ENCODE measurements around the gene SLC46A2. TPM values are rescaled to one million over a fixed set of nuclear protein-coding genes. Genes with fewer than 3 reads are reported as not detected.

The SLC46A2 gene
- total and polyA plus RNA-seq, 8 donors: 0.26 to 13.0 (median 1.1) TPM

- H3K36me3 ChIP-seq: peaks cover 0 to 10% of the 10 kb centered on the region in 2 donors
- peaks cover 34 to 79% of the 10 kb centered on the region in 2 donors for H3K4me1 ChIP-seq
- no peaks in the 10 kb centered on the region for H3K9me3 ChIP-seq
- no peak overlapping the region for H3K4me3 ChIP-seq
- no peak for TF ChIP-seq CTCF (IDR thresholded peaks at IDR 0.05)
- DNase-seq (no peak), ATAC-seq (no peak)
- intact Hi-C loops (cut with DNase I): no loop called here
- no peaks in the 10 kb centered on the region for H3K27me3 ChIP-seq
- H3K27ac ChIP-seq: peak overlapping the region; percentile 42 to 89
Measured at GRCh38 chr9:112858005-112858404, 32.7 kb downstream of the SLC46A2 start.

- TF ChIP-seq CTCF (IDR thresholded peaks at IDR 0.05): no peak
- DNase-seq (no peak), ATAC-seq (no peak)
- H3K27me3 ChIP-seq: no peaks in the 10 kb centered on the region
- intact Hi-C loops (cut with DNase I): no loop called here
- H3K9me3 ChIP-seq: no peaks in the 10 kb centered on the region
- peaks cover 0 to 20% of the 10 kb centered on the region in 2 donors for H3K36me3 ChIP-seq
- H3K4me3 ChIP-seq: no peak overlapping the region
- peaks cover 25 to 72% of the 10 kb centered on the region in 2 donors for H3K4me1 ChIP-seq
- peak overlapping the region in 1 of 2 donors; percentile 53 for H3K27ac ChIP-seq
Measured at GRCh38 chr9:112856843-112857242, 33.8 kb downstream of the SLC46A2 start.

- no peak for TF ChIP-seq CTCF (IDR thresholded peaks at IDR 0.05)
- Histone ChIP-seq H3K9me3 (no peaks in the 10 kb centered on the region), H3K4me1 (peaks cover 19 to 65% of the 10 kb centered on the region in 2 donors), H3K27me3 (no peaks in the 10 kb centered on the region), H3K27ac (no peak overlapping the region), H3K4me3 (no peak overlapping the region), H3K36me3 (peaks cover 0 to 26% of the 10 kb centered on the region in 2 donors)
- DNase-seq: no peak
- no peak for ATAC-seq
- intact Hi-C loops (cut with DNase I): no loop called here
Measured at GRCh38 chr9:112856200-112856599, 34.5 kb downstream of the SLC46A2 start.

GRCh38 chr9:112854657-112855056 lies 36.0 kb downstream of the SLC46A2 start:
- Histone ChIP-seq H3K9me3 (no peaks in the 10 kb centered on the region), H3K27ac (no peak overlapping the region), H3K4me3 (no peak overlapping the region), H3K27me3 (no peaks in the 10 kb centered on the region), H3K4me1 (peaks cover 8 to 59% of the 10 kb centered on the region in 2 donors), H3K36me3 (peaks cover 0 to 40% of the 10 kb centered on the region in 2 donors)
- intact Hi-C loops (cut with DNase I): no loop called here
- no peak for TF ChIP-seq CTCF (IDR thresholded peaks at IDR 0.05)
- ATAC-seq: no peak
- DNase-seq: no peak

GRCh38 chr9:112853882-112854585 lies 36.6 kb downstream of the SLC46A2 start:
- no peaks in the 10 kb centered on the region for H3K9me3 ChIP-seq
- H3K27ac ChIP-seq: no peak overlapping the region
- TF ChIP-seq CTCF (IDR thresholded peaks at IDR 0.05): no peak
- peaks cover 0 to 40% of the 10 kb centered on the region in 2 donors for H3K36me3 ChIP-seq
- DNase-seq: no peak
- ATAC-seq: no peak
- no peaks in the 10 kb centered on the region for H3K27me3 ChIP-seq
- intact Hi-C loops (cut with DNase I): no loop called here
- no peak overlapping the region for H3K4me3 ChIP-seq
- H3K4me1 ChIP-seq: peaks cover 6 to 59% of the 10 kb centered on the region in 2 donors

Measured in left lung (tissue), 10 donors.